Endothelial cell (in vitro differentiated cells): ENCODE measurements around the gene PSMB7. TPM values are rescaled to one million over a fixed set of nuclear protein-coding genes. Genes with fewer than 3 reads are reported as not detected.

Experiments used
- DNase-seq: peaks from one replicate; pipeline ENCODE4 v3.0.0; 2021; ENCODE audit warnings: low spot score
- H3K27ac Mint-ChIP-seq: one replicate; pipeline ENCODE4 v1.8.0; 2021; ENCODE audit warnings: mixed read lengths, inconsistent platforms; ENCODE audit not compliant: unreplicated experiment
- H3K27me3 Mint-ChIP-seq: one replicate; pipeline ENCODE4 v1.8.0; 2021; ENCODE audit warnings: mild to moderate bottlenecking, moderate library complexity, mixed read lengths, inconsistent platforms; ENCODE audit not compliant: unreplicated experiment
- H3K36me3 Mint-ChIP-seq: one replicate; pipeline ENCODE4 v1.8.0; 2021; ENCODE audit warnings: mild to moderate bottlenecking, low read depth, mixed read lengths, inconsistent platforms; ENCODE audit not compliant: unreplicated experiment
- H3K4me1 Mint-ChIP-seq: one replicate; pipeline ENCODE4 v1.8.0; 2021; ENCODE audit warnings: mild to moderate bottlenecking, mixed read lengths, inconsistent platforms; ENCODE audit not compliant: unreplicated experiment
- H3K4me3 Mint-ChIP-seq: one replicate; pipeline ENCODE4 v1.8.0; 2021; ENCODE audit warnings: mild to moderate bottlenecking, mixed read lengths, inconsistent platforms; ENCODE audit not compliant: unreplicated experiment
- H3K9me3 Mint-ChIP-seq: one replicate; pipeline ENCODE4 v1.8.0; 2021; ENCODE audit warnings: mixed read lengths, inconsistent platforms; ENCODE audit not compliant: unreplicated experiment
- CTCF ChIP-seq: fragments of 200-600 bp; sonication (generic); IDR thresholded peaks from one replicate; pipeline ENCODE4 v1.5.0; 2021; ENCODE audit warnings: antibody characterized with exemption; ENCODE audit not compliant: unreplicated experiment
- total RNA-seq: library from RNA; stranded (reverse); fragmentation: NEBNext Ultra II Directional; extraction: Animal tissue kit (Norgen Biotek cat#: 25700); gene quantifications from one replicate; pipeline ENCODE4 v1.2.1, GENCODE V29; 2021; ENCODE audit not compliant: unreplicated experiment

The PSMB7 gene
- total RNA-seq, 1 donor from 2014 or later = 180 TPM

- peak overlapping the region; percentile 48 for H3K27ac Mint-ChIP-seq
- no peaks in the 10 kb centered on the region for H3K9me3 Mint-ChIP-seq
- H3K27me3 Mint-ChIP-seq = peaks cover 9% of the 10 kb centered on the region
- peaks cover 2% of the 10 kb centered on the region for H3K4me1 Mint-ChIP-seq
- H3K4me3 Mint-ChIP-seq = peak overlapping the region; percentile 29
- TF ChIP-seq CTCF = no peak
- DNase-seq = no peak
- H3K36me3 Mint-ChIP-seq = peaks cover 36% of the 10 kb centered on the region
Measured at GRCh38 chr9:124353166-124353768, 62.0 kb downstream of the PSMB7 start.

GRCh38 chr9:124352616-124353015 is 62.6 kb downstream of the PSMB7 start:
- TF ChIP-seq CTCF = no peak
- peak overlapping the region; percentile 36 for H3K27ac Mint-ChIP-seq
- peaks cover 9% of the 10 kb centered on the region for H3K27me3 Mint-ChIP-seq
- peak overlapping the region; percentile 34 for H3K4me3 Mint-ChIP-seq
- DNase-seq = no peak
- H3K36me3 Mint-ChIP-seq = peaks cover 36% of the 10 kb centered on the region
- H3K4me1 Mint-ChIP-seq = peaks cover 2% of the 10 kb centered on the region
- H3K9me3 Mint-ChIP-seq = no peaks in the 10 kb centered on the region

- H3K4me3 Mint-ChIP-seq = peak overlapping the region; percentile 25
Measured at GRCh38 chr9:124351672-124352468, 63.4 kb downstream of the PSMB7 start.

GRCh38 chr9:124350494-124351263 is 64.6 kb downstream of the PSMB7 start:
- Mint-ChIP-seq H3K9me3 (no peaks in the 10 kb centered on the region), H3K36me3 (peaks cover 35% of the 10 kb centered on the region)

More at GRCh38 chr9:124351672-124352468, 63.4 kb downstream of the PSMB7 start:
- peak overlapping the region; percentile 24 for H3K27ac Mint-ChIP-seq
- H3K9me3 Mint-ChIP-seq = no peaks in the 10 kb centered on the region
- peaks cover 40% of the 10 kb centered on the region for H3K36me3 Mint-ChIP-seq
- H3K4me1 Mint-ChIP-seq = no peaks in the 10 kb centered on the region
- H3K27me3 Mint-ChIP-seq = peaks cover 9% of the 10 kb centered on the region
- DNase-seq = no peak
- TF ChIP-seq CTCF = no peak

More at GRCh38 chr9:124350494-124351263, 64.6 kb downstream of the PSMB7 start:
- Mint-ChIP-seq H3K4me3 (no peak overlapping the region), H3K27me3 (peaks cover 9% of the 10 kb centered on the region), H3K27ac (no peak overlapping the region), H3K4me1 (no peaks in the 10 kb centered on the region)
- no peak for DNase-seq
- TF ChIP-seq CTCF = no peak
